ENCODE measurements around the gene DMAP1.
A peak's percentile ranks its signal among the peaks of the same experiment; 100 is the strongest.

DMAP1 gene

GRCh38 chr1:44250068-44250781 lies 37.0 kb downstream of the DMAP1 start:
- peak in 2 of 10 donors; percentile 59 to 80 for DNase-seq
- intact Hi-C loops (cut with DNase I): no loop called here

- DNase-seq: no peak
- intact Hi-C loops (cut with DNase I): no loop called here
Observed at GRCh38 chr1:44251486-44251885, 38.2 kb downstream of the DMAP1 start.

DNA sequence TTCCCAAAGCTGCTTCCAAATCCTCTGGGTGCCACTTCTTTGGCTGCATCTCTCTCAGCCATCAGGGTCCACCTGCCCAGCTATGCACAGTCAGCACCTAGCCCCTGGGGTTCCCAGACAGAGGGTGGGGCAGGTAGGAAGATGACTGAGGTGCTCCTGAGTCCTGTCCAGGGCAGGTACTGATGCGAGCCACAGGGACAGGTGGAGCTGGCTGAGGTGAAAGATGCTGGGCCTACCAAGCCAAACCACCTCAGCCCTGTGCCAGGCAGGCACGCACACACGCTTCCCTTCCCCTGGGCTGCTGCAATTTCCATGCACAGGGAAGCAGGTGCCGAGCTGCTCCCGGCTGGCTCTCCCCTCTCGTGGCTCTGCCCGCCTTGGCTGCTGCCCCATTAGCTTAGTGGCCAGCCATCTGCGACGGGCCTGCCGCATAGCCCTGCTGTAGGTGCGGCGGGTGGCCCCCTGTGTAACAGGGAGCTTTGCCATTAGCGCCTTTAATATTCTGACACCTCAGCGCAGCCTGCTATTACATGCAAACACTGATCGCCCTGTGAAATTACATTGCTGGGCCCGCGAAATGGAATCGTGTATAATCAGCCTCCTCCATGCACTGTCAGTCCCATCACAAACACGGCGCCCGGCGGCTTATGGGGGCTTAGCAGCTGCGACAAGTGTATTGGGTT lies 38.9 kb downstream of the DMAP1 start:
- intact Hi-C loops (cut with DNase I): no loop called here
- peak in 1 of 10 donors; percentile 72 for DNase-seq

DNA sequence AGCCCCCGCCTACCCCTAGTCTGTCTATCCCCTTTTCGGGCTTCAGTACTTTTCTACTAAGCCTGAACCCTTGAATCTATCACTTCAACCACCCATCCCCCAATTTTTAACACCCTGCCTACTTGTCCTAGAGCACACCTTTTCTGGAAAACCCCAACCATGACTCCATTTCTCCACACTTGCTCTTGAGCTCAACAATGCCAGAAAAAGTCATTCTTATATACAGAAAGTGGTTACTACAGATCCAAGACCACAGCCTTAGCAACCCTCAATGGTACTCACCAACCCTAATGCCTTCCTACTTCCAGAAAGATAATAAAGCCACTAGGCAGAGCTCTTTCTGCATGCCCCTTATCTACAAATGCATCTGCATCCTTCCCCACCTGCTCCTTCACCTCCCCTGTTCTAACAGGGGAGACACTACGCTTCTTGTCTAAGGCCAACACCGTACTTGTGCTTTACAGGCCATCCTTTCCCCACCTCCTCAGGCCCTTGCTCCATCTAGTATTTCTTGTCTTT lies 41.2 kb downstream of the DMAP1 start:
- peak in 1 of 10 donors; percentile 14 for DNase-seq
- intact Hi-C loops (cut with DNase I): no loop called here

DNA sequence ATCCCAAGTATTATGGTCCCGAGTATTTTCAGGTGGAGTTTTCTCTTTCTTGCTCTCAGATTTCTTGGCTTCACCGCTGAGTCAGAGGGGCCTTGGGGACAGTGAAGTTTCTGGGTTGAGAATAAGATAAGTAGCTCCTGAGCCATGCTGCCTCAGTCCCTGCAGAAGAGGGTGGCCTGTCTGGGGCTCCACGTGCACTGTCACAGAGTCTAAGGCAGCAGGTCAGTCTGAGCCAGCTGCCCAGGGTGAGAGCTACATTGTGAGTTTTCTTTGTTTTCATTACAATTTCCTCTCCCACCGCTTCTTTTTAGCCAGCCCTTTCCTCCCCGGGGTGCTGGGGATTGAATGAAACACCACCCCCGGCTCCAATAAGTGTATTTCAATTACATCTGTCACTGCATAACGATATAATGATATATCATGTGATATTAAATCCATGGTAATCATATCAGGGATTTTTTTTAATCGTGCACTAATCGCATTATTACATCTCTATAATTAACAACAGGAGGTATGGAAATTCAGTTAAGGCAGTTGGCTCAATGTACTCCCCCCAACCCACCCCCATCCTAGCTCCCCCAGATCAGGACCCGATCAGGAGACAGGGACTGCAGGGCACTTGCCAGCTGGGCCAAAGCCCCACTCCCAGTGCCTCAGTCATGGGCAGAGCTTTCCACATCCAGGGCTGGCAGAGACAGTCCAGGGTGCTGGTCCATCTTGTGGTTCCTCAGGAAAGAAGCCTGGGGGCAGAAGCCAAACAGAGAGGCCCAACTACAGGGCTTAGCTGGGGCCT lies 43.7 kb downstream of the DMAP1 start:
- intact Hi-C loops (cut with DNase I): no loop called here
- DNase-seq: no peak

DNA sequence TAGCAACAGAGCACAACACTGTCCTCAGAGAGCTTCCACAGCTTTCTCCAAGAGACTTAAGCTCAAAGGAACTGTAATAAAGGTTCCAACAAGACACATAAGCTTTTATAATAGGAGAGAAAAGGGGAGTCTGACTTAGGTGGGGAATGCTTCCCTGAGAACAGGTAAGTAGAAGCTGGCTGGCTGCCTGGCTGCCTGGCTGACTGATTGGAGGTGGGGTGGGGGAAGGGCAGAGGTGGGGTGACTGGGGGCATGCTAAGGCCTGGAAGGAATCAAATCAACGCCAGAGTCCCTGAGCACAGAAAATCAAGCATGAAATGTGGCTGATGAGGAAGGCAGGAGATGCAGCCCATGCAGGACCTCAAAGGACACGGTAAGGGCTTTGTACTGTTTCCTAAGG lies 45.8 kb downstream of the DMAP1 start:
- intact Hi-C loops (cut with DNase I): no loop called here
- peak in 1 of 10 donors; percentile 33 for DNase-seq

- intact Hi-C loops (cut with DNase I): no loop called here
Observed at GRCh38 chr1:44260792-44261170, 47.5 kb downstream of the DMAP1 start.

DNA sequence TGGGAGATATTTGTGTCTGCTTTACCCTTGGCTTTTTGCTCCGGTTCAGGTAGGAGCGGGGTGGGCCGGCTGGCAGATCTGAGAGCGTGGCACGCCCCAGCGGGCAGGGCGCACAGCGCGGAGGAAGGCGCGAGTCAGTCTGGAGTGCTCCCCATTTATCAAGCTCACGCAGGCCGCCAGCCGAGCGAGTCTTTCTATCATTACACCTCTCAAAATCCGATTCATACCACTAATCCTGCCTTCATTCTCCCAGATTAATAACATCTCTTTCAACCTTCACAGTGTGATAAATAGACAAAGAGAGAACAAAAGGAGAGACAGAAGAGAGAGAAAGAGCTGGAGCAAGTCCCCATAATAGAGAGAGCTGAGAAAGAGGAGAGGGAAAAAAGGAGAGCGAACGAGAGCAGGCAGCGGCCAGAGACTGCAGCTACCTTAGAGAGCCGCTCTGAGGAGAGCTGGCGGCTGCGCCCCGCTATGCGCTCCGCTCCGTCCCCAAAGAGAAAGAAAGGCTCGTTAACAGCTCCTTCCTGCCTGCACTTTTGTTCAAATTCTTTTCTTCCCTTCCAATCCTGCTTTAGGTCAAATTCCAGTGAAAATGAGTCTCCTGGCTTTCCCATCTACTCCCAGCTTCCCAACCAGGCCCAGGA lies 48.0 kb downstream of the DMAP1 start:
- intact Hi-C loops (cut with DNase I): no loop called here
- DNase-seq: peak in 1 of 10 donors; percentile 61

More at GRCh38 chr1:44260792-44261170, 47.5 kb downstream of the DMAP1 start:
- no peak for DNase-seq

DNA sequence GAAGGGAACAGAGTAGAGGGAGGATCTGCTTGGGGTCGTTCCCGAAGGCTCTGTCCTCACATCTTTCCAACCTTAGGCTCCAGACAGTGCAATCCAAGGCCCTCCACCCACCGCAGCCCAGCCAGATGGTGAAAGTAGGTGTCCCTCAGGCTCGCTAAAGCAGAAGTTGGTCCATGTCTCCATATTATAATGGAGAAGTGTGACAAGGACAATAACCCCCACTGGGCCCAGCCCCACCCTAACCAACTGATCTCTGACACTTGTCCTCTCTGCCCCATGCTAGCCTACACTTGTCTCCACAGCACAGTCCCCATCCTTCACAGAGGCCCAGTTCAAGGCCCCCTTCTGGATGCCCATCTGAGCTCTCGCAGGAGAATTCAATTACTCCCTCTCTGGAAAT lies 48.7 kb downstream of the DMAP1 start:
- DNase-seq: peak in 1 of 10 donors; percentile 17

DNA sequence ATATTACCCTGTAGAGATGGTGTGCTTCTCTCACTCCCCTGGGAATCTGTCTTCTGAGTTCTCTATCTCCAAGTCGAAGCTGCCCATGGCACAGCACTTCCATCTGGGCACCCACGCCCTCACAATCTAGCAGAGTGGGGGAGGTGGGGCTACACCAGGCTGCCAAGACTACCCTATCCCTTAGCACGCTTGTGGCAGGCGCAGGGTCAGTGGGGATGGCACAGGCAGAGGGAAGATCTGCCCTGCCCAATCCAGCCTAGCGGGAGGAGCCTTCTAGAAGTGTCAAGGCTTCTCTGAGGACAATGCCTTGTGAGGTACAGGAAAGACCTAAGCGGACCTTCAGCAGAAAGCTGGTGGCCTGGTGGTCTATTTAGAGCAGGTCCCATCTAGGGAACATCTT lies 49.1 kb downstream of the DMAP1 start:
- intact Hi-C loops (cut with DNase I): no loop called here
- peak in 1 of 10 donors; percentile 73 for DNase-seq

More for the DNA sequence above, 48.7 kb downstream of the DMAP1 start:
- intact Hi-C loops (cut with DNase I): no loop called here

DNA sequence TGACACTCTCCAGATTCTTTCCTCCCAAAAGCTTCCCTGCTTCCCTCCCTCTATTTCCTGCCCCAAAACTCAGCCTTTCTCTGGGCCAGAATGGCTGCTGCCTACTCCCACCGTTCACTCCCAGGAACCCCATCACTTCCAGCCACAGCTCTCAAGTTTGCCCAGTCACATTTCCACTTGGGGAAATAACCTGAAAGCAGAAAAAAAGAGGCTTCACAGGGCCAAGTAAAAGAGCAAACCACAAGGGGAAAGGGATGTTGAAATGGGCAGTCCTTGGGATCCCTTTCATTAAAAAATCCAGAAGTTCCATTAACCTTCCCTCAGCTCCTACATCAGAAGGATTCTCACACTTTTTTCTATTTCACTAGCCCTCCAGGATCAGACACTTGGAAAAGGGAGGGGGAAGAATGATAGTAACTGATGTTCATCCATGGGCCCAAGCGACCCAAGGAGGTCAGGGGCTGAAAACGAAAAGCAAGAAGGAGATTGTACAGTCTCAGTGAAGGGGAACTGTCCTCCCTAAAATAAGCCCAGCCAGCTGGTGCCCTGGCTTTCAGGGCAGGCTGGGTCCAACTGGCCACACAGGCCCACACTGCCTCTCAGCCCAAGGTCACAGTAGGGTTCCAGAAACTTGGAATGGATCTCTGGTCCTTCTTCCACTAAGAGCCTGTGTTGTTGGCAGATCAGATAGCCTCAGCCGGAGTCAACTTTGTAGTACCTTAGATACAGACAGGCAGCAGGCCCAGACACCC lies 49.7 kb downstream of the DMAP1 start:
- intact Hi-C loops (cut with DNase I): no loop called here
- DNase-seq: peak in 1 of 10 donors; percentile 38

- intact Hi-C loops (cut with DNase I): no loop called here
- DNase-seq: peak in 1 of 10 donors; percentile 49
Observed at GRCh38 chr1:44263568-44264450, 50.5 kb downstream of the DMAP1 start.

DNA sequence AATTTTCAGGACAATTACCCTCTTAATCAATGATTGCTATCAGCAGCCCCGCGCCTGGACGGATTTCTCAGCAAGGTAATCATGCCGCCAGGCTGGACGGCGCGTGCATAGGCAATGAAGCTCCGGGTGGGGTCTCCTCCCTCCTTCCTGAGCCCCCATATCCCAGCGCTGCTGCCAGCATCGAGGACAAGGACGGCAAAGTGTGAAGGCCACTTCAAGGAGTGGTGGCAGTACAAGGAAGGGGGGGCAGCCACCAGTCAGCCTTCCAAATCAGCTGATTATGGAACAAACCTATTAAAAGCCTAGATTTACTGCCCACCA lies 51.1 kb downstream of the DMAP1 start:
- intact Hi-C loops (cut with DNase I): no loop called here
- peak in 1 of 10 donors; percentile 44 for DNase-seq

DNA sequence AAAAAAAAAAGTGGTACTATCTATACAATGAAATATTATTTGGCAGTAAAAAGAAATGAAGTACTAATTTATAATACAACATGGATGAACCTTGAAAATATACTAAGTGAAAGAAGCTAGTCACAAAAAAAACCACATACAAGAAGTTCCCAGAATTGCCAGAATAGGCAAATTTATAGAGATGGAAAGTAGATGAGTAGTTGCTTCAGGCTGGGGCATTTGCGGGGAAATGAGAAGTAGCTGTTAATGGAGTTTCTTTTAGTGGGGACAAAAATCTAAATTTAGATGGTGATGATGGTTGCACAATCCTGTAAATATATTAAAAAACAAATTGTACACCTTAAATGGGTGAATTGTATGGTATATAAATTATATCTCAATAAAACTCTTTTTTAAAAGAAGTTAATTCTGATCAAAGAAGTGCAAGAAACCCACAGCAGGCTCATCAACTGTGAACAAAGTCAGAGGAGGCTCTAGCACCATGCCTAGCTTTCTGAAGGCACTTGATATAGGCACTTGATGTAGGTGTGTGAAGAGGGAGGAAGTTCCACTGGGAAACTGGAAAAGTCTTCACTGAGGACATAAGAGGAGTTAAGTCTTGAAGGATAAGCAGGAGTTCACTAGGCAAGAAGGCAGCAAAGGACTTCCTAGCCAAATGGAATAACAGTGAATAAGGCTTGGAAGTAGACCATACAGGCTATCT lies 52.5 kb downstream of the DMAP1 start:
- intact Hi-C loops (cut with DNase I): no loop called here
- no peak for DNase-seq

GRCh38 chr1:44266400-44267344 lies 53.4 kb downstream of the DMAP1 start:
- intact Hi-C loops (cut with DNase I): no loop called here
- DNase-seq: peak in 1 of 10 donors; percentile 2

DNA sequence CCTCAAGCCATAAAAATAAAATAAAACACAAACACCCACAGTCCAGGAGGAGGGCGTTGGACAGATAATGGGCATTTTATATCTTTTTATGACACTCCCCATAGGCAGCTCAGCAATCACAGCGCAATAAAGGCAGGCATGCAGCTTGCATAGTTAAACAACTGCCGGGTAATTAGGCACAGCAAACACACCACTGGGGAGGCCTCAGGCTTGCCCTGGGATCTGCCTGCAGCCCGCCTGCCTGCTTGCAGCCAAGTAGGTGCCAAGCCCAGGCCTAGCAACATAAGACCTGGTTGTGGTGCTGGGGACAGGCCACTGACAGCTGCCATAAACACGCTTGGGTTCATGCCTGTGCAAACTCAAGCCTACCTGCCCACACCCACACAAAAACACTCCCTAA lies 54.2 kb downstream of the DMAP1 start:
- intact Hi-C loops (cut with DNase I): no loop called here
- peak in 1 of 10 donors; percentile 75 for DNase-seq

- intact Hi-C loops (cut with DNase I): no loop called here
- peak in 1 of 10 donors; percentile 9 for DNase-seq
Observed at GRCh38 chr1:44268054-44268453, 54.8 kb downstream of the DMAP1 start.

Measured in posterior cingulate gyrus (tissue), 11 donors.